IPS-20b (cell line): ENCODE data around the gene INO80C.

Source experiments
- H3K27ac ChIP-seq: one replicate; pipeline ENCODE4 v1.5.1; 2013; ENCODE audit warnings: low read length
- H3K27me3 ChIP-seq: 2 replicates; pipeline ENCODE4 v1.6.1; 2013; ENCODE audit warnings: mild to moderate bottlenecking, low read length, inconsistent platforms; ENCODE audit not compliant: insufficient read depth
- H3K36me3 ChIP-seq: 2 replicates; pipeline ENCODE4 v1.6.1; 2013; ENCODE audit warnings: low read depth, mild to moderate bottlenecking, inconsistent platforms, low read length, moderate library complexity; ENCODE audit not compliant: insufficient read depth
- H3K4me1 ChIP-seq: 2 replicates; pipeline ENCODE4 v1.6.1; 2013; ENCODE audit warnings: mild to moderate bottlenecking, control low read depth, inconsistent platforms, low read length, moderate library complexity; ENCODE audit not compliant: insufficient read depth
- H3K4me3 ChIP-seq: 2 replicates; pipeline ENCODE4 v1.5.1; 2013; ENCODE audit warnings: mild to moderate bottlenecking, low read length, inconsistent platforms
- H3K9ac ChIP-seq: 2 replicates; pipeline ENCODE4 v1.6.1; 2013; ENCODE audit warnings: low read depth, mild to moderate bottlenecking, inconsistent platforms, low read length, moderate library complexity
- H3K9me3 ChIP-seq: 2 replicates; pipeline ENCODE4 v1.6.1; 2013; ENCODE audit warnings: mild to moderate bottlenecking, low read depth, low read length, inconsistent platforms; ENCODE audit not compliant: insufficient read depth

Gene INO80C

GRCh38 chr18:35466334-35466733 is 31.4 kb downstream of the INO80C start:
- H3K9me3 ChIP-seq = no peaks in the 10 kb centered on the region
- peaks cover 8% of the 10 kb centered on the region for H3K36me3 ChIP-seq
- H3K27me3 ChIP-seq = no peaks in the 10 kb centered on the region
- H3K4me3 ChIP-seq = no peak overlapping the region
- H3K4me1 ChIP-seq = no peaks in the 10 kb centered on the region
- H3K27ac ChIP-seq = no peak overlapping the region
- H3K9ac ChIP-seq = no peak overlapping the region

DNA sequence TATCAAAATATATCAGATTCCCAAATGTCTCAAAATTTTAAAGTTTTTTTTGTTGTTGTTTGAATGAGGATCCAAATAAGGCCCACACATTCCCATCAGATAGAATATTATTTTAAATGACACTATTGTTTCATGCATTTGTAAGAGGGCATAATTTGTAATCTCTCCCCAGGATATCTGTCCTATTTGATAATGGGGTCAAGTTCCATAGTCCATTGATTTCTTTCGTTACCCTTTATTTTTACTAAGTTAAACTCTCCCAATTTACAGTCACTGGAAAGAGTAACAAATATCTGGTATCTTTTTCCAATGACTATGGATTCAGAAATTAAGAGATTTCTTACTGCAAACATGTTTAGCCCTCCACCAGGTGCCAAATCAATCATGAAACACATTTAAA is 32.4 kb downstream of the INO80C start:
- peaks cover 5% of the 10 kb centered on the region; the same call in 1 of the 2 replicates for H3K36me3 ChIP-seq
- H3K9ac ChIP-seq = no peak overlapping the region
- H3K4me1 ChIP-seq = no peaks in the 10 kb centered on the region
- no peak overlapping the region for H3K4me3 ChIP-seq
- no peak overlapping the region for H3K27ac ChIP-seq
- no peaks in the 10 kb centered on the region for H3K9me3 ChIP-seq
- H3K27me3 ChIP-seq = no peaks in the 10 kb centered on the region

DNA sequence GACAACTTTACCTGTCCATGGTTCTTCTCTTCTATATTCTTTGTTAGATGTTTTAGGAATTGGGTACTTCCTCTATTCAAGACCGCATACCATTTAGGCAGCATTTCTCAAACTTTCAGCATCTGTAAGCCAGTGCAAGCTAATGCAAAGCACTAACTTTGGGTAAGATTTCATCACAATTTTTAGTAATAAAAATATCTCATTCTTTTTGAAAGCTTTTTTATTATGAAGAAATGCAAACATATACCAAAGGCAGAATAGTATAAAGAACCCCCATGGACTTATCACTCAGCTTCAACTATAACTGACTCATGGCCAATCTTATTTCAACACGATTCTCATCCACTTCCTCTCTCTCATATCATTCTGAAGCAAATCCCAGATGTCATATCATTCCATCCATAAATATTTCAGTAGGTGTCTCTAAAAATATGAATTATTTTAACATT is 32.9 kb downstream of the INO80C start:
- Histone ChIP-seq H3K9ac (no peak overlapping the region), H3K4me1 (no peaks in the 10 kb centered on the region), H3K27me3 (no peaks in the 10 kb centered on the region), H3K36me3 (peaks cover 5% of the 10 kb centered on the region; the same call in 1 of the 2 replicates), H3K27ac (no peak overlapping the region), H3K9me3 (no peaks in the 10 kb centered on the region), H3K4me3 (no peak overlapping the region)

- no peaks in the 10 kb centered on the region for H3K27me3 ChIP-seq
- H3K9ac ChIP-seq = no peak overlapping the region
- peaks cover 3% of the 10 kb centered on the region for H3K4me1 ChIP-seq
- no peak overlapping the region for H3K4me3 ChIP-seq
- H3K27ac ChIP-seq = no peak overlapping the region
- H3K9me3 ChIP-seq = no peaks in the 10 kb centered on the region
- H3K36me3 ChIP-seq = peaks cover 5% of the 10 kb centered on the region; the same call in 1 of the 2 replicates
Observed at GRCh38 chr18:35463827-35464226, 33.9 kb downstream of the INO80C start.

DNA sequence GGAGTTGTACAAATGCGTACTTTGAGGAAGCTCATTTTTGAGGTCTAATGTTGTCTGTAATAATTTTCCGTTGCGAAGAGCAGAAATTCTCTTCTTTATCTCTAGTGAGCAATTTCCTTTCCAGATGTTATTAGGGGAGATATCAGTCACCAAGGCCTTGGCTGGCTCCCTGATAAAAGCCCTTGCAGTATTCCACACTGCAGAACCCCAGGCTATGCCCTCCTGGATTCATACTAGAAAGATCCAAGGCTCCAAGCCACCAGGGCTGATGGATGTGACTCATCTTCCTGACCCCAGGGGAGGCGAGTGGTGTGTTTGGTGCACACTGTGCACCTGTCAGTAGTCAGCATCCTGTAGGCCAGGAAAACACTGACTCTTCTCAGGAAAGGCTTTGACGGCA is 34.7 kb downstream of the INO80C start:
- H3K4me1 ChIP-seq = peaks cover 11% of the 10 kb centered on the region
- no peaks in the 10 kb centered on the region for H3K9me3 ChIP-seq
- H3K27ac ChIP-seq = no peak overlapping the region
- H3K27me3 ChIP-seq = no peaks in the 10 kb centered on the region
- no peak overlapping the region for H3K4me3 ChIP-seq
- no peak overlapping the region for H3K9ac ChIP-seq
- peaks cover 1% of the 10 kb centered on the region; the same call in 1 of the 2 replicates for H3K36me3 ChIP-seq

DNA sequence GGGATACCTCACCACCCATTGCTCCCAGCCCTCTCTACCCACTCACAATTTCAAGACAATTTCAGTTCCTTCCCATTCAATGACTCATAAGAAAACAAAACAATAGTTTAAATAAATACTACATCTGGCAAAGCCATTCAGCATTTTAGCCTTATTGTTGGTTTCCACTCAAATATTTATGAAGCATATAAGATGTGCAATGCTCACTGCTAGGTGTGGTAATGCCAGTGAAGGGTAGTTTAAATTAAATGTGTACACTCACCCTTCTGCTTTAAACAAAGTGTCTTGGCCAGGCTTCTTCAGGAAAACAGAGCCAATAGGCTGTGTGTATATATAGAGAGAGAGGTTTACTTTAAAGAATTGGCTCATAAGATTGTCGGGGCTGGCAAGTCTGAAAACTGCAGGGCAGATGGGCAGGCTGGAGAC is 37.0 kb downstream of the INO80C start:
- H3K9ac ChIP-seq = no peak overlapping the region
- H3K27me3 ChIP-seq = no peaks in the 10 kb centered on the region
- H3K9me3 ChIP-seq = no peaks in the 10 kb centered on the region
- no peaks in the 10 kb centered on the region for H3K36me3 ChIP-seq
- H3K4me3 ChIP-seq = no peak overlapping the region
- H3K27ac ChIP-seq = no peak overlapping the region
- H3K4me1 ChIP-seq = peaks cover 11% of the 10 kb centered on the region

GRCh38 chr18:35459997-35460396 is 37.8 kb downstream of the INO80C start:
- no peak overlapping the region for H3K9ac ChIP-seq
- H3K4me1 ChIP-seq = peaks cover 11% of the 10 kb centered on the region
- no peaks in the 10 kb centered on the region for H3K36me3 ChIP-seq
- H3K27me3 ChIP-seq = no peaks in the 10 kb centered on the region
- H3K27ac ChIP-seq = no peak overlapping the region
- no peaks in the 10 kb centered on the region for H3K9me3 ChIP-seq
- no peak overlapping the region for H3K4me3 ChIP-seq

- H3K27ac ChIP-seq = no peak overlapping the region
- no peaks in the 10 kb centered on the region for H3K36me3 ChIP-seq
- no peak overlapping the region for H3K4me3 ChIP-seq
- H3K9me3 ChIP-seq = no peaks in the 10 kb centered on the region
- no peaks in the 10 kb centered on the region for H3K27me3 ChIP-seq
- no peak overlapping the region for H3K9ac ChIP-seq
- H3K4me1 ChIP-seq = peaks cover 11% of the 10 kb centered on the region
Observed at GRCh38 chr18:35458677-35459441, 38.9 kb downstream of the INO80C start.

DNA sequence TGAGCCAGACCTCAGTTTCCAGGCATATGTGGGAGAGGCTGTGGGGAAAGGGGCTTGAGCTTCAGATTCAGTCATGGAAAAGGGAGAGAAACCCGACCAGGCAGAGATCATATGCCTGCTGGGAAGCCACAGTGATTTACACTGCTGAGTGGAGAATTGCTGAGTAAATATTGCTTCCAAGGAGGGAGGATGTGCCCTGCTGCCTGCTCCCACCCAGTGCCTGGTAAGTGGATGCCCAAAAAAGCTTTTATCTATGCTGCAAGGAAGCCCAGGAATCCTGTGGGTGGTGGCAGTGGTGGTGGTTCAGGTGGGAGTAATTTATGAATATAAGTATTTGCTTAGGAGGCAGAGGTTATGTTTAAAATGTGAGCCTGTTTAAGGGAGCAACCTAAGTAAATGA is 39.5 kb downstream of the INO80C start:
- H3K27me3 ChIP-seq = no peaks in the 10 kb centered on the region
- H3K27ac ChIP-seq = no peak overlapping the region
- H3K36me3 ChIP-seq = no peaks in the 10 kb centered on the region
- peaks cover 11% of the 10 kb centered on the region for H3K4me1 ChIP-seq
- H3K4me3 ChIP-seq = no peak overlapping the region
- H3K9me3 ChIP-seq = no peaks in the 10 kb centered on the region
- no peak overlapping the region for H3K9ac ChIP-seq

DNA sequence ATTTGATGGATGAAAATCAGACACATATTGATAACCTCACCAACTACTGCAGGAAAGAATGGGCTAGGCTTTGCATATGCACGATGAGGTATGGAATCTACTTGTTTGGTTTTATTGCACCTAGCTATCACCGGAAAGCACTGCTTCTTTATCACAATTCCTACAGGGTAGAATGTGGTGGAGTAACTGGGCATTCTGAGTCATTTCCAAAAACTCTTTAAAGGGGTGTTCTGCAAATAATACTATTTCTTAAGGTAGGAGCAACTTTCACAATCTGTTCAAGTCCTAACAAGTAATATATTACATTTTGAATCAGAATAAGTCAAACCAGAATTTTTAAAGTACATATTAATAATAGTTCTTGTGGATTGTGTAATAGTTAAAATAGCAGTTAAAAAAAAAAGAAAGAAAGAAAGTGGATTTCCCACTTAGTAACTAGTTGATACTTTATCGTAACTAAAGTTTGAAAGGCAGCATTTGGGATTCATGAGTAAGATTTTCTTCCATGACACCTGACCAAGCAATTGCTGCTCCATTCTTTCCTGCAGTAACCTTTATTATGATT is 40.5 kb downstream of the INO80C start:
- H3K4me1 ChIP-seq = peaks cover 11% of the 10 kb centered on the region
- H3K27ac ChIP-seq = no peak overlapping the region
- no peaks in the 10 kb centered on the region for H3K9me3 ChIP-seq
- H3K36me3 ChIP-seq = no peaks in the 10 kb centered on the region
- H3K27me3 ChIP-seq = no peaks in the 10 kb centered on the region
- no peak overlapping the region for H3K4me3 ChIP-seq
- no peak overlapping the region for H3K9ac ChIP-seq

GRCh38 chr18:35455926-35456763 is 41.6 kb downstream of the INO80C start:
- H3K27ac ChIP-seq = no peak overlapping the region
- H3K4me1 ChIP-seq = peaks cover 11% of the 10 kb centered on the region
- H3K9ac ChIP-seq = no peak overlapping the region
- H3K36me3 ChIP-seq = no peaks in the 10 kb centered on the region
- no peaks in the 10 kb centered on the region for H3K27me3 ChIP-seq
- H3K4me3 ChIP-seq = no peak overlapping the region
- no peaks in the 10 kb centered on the region for H3K9me3 ChIP-seq
